HG03196 (cell line): ENCODE measurements around the gene IGF2BP2.
"Not testable (repeated sequence)": the region's sequence is repeated elsewhere in the genome, so short reads cannot be mapped to it uniquely, and the experiment has no call there.

Source experiments
- ATAC-seq: cut with Tn5 transposase; IDR thresholded peaks from one replicate; pipeline ENCODE4 v1.9.1; 2021; ENCODE audit not compliant: unreplicated experiment

The IGF2BP2 gene

GRCh38 chr3:185838417-185838989 is 13.7 kb upstream of the IGF2BP2 start:
- ATAC-seq = not testable (repeated sequence)

DNA sequence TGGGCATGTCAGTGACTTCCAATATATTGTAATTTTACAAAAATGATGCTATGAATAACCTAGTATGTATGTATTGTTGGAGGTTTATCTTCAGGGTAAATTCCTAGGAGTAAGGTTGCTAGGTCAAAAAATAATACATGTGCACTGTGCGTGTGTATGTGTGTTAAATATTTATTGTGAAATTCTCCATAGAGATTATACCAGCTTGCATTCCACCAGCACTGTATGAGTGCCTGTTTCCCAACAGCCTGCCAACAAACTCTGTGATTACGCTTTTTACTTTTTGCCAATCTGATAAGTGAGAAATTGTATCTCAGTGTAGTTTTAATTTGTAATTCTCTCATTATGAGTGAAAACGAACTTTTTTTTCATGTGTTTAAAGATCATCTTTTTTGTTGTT is 12.6 kb upstream of the IGF2BP2 start:
- ATAC-seq = no peak

DNA sequence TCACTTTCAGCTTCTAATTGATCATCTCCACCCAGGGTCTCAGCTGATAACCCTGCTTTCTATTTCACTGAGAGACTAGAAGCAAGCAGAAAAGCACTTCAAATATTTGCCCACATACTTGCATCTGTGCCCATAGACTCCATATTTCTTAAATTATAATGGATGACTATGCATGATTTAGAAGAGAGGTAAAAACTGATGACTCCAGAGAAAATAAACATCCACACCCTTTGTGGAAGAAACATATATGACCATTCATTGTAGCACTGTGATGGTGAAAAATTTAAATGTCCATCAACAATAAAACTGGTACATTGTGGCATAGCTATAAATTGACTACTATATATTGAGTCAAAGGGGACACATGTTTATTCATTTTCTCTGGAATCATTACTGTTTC is 7.1 kb upstream of the IGF2BP2 start:
- no peak for ATAC-seq

DNA sequence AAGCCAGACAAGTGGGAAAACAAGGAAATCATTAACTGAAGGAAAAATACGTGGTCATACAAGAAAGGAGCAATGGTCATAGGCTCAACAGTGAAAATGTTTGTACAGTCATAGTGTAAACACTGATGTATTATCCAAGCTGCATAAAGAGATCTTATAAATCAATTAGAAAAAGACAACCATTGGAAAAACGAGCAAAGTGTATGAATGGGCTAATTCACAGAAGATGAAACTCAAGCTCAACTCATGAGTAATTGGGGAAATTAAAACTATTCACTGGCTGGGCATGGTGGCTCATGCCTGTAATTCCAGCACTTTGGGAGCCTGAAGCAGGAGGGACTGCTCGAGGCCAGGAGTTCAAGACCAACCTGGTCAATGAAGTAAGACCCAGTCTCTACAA is 6.4 kb upstream of the IGF2BP2 start:
- no peak for ATAC-seq

DNA sequence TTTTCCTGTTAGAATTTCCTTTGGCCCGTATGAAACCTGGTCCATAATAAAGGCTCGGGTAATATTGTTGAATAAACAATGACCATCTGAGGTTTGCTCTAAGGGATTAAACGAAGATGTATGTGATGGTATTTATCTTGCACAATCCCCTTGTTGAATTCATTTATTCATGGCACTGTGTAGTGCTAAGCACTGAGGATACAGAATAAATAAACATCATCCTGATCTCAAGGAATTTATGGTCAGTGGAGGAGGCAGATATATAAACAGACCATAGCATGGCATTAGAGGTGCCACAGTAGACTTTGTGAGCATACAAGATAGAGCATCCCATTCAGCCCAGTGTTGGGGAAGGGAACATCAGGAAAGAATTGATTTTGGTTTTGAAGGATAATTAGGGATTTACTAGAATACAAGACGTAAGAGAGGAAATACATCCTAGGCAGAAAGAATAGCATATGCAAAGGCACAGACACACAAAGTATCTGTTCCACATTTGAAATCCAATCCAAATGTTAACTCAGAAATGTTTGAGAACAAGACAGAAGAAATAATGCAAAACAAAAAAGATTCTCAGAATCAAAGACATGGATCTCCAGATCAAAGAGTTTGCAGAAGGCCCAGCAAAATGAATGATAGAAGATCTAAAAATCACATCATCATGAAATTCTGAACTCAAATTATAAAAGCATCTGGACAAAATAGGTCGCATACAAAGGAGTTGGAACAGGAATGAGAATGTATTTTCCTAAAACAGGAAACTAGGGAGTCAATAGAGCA is 5.4 kb upstream of the IGF2BP2 start:
- no peak for ATAC-seq

GRCh38 chr3:185828755-185829154 is 3.9 kb upstream of the IGF2BP2 start:
- ATAC-seq = no peak

GRCh38 chr3:185827595-185828344 is 2.9 kb upstream of the IGF2BP2 start:
- ATAC-seq = no peak

DNA sequence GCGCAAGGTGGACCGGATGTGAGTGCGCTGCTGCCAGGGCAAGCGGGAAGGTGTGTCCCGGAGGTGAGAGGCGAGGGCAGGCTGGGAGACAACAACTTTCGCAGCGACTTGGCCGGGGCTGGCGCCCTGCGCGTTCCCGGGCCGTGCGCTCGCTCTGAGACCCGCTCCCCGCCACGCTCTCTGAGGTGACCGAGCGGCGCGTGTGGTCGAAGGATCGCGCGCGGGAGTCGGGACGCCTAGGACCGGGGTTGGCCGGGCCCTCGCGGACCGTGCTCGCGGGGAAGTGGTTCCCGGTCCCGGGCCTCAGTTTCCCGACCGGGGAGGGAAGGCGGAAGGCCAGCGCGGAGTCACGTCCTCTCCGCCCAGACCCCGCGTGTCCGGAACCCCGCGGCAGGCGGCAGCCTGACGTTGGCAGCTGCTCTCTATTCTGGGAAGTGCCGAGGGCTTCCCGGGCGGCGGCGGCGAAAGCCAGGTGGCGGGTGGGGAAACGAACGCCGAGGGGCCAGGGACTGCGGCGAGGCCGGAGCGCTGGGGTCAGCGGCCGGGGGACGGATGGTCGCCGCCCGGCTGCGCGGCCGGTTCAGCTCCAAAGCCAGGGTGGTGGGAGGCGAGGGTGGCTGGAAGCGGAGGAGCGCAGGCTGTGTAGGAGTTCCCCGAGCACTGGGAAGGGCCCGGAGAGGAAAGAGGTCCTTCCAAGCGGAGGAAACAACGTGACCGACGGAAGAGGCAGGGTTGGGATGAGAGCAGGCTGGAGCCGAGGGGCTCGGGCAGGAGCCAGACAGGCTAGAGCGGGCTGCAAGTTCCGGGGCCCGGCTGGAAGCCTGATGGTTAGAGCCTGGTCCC is 1.0 kb upstream of the IGF2BP2 start:
- no peak for ATAC-seq

DNA sequence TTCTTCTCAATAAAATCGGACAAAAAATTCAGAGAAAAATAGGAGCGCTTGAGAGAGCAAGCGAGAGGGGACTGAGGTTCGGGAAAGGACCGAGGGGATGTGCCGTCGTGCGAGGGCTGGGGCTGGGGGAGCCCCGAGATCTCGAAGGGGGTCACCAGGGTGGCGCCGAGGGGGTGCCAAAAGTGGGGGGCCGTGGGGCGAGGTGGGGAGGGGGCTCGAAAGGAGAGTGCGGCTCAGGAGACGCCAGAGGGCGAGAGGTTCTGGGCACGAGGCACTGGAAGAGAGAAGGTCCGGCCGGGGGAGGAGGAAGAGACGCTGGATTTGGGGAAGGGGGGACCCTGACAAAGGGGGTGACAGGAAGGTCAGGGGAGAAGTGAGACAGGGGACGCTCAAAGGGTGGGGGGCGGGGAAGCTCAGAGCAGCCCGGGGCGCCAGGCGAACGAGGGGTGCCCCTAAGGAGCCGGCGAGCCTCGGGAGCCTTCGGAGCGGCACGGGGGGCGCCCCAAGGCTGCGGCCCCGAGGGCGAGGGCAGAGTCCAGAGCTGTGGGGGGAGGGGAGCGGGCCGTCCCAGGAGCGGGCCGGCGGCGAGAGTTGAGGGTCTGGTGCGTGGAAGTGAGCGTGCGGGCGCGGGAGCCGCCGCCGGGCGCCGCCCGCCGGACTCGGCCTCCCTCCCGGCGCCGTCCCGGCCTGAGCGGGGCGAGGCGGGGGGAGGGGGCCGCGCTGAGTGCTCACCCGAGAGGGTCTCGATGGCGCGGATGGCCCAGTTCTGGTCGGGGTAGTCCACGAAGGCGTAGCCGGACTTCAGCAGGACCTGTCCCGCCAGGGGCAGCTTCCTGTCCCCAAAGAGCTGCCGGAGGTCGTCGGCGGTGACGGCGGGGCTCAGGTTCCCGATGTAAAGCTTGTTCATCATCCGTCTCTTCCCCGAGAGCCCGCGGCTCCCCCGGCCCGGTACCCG is 514 bp downstream of the IGF2BP2 start:
- no peak for ATAC-seq

DNA sequence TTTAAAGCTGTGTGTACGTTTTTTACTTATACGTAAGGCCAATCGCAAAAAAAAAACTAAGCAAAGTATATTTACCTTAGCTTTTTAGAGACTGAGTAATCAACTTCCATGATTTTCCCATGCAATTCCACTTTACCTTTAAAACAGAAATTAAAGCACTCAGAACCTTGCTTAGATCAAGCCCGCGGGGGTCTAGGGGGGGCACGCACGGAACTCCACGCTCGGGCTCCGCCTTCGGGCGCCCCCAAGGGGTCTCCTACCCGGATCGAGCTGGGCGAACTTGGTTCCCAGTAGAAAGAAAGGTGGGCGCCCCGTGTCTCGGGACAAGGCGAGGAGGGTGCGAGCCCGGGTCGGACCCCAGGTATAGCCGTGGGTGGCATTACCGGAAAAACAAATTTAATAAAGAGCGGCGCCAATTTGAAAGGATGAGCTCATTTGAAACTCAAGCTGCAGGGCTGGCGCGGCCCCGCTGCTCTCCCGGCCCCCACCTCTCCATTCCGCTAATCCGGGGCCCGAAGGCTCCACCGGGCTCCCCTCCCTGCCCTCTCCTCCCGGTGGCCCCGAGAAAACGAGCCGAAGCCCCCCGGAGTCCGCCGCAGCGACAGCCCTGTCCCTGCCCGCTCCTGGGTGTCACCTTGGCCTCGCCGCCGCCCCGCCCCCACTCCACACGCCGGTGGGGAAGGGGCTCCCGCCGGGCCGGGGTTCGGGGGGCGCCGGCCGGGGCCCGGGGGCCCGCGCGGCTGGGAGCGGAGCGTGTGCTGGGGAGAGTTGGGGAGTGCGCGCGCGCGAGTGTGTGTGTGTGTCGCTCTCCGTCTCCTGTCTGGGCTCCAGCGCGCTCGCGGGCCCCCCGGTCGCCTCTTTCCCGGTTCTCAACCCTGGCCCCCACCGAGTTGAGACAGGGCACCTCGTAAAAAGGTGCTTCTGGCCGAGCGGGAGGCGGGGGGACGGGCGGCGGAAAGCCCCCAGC is 1.5 kb downstream of the IGF2BP2 start:
- ATAC-seq = no peak

- no peak for ATAC-seq
These were observed 2.4 kb downstream of the IGF2BP2 start for GRCh38 chr3:185822221-185823000.

- ATAC-seq = no peak
These were observed 3.7 kb downstream of the IGF2BP2 start for GRCh38 chr3:185820973-185821758.

- ATAC-seq = no peak
These were observed 6.5 kb downstream of the IGF2BP2 start for GRCh38 chr3:185818267-185818875.

- no peak for ATAC-seq
These were observed 9.2 kb downstream of the IGF2BP2 start for GRCh38 chr3:185815391-185816282.

DNA sequence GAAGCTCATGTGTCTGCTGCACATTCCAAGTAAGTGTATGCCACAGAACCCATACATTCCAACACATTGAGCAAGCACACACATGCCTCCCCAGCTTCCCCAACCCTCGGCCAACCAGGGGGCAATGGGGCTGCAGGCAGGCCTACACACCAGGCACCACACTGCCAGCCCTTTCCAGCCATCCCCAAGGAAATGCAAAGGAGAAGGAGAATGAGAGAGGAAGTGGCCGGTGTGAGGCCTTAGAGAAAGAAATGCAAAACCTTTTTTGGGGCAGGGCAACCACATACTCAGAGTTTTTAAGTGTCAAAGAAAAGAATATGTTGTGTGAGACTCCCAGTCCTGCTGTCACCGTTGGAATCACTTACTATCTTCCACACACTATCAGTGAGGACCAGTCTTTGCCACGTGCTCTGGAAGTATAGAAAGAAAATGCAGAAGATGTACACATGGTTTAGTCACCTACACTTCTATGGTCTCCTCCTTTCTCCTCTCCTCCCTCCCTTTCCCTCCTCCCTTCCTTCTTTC is 11.1 kb downstream of the IGF2BP2 start:
- no peak for ATAC-seq

DNA sequence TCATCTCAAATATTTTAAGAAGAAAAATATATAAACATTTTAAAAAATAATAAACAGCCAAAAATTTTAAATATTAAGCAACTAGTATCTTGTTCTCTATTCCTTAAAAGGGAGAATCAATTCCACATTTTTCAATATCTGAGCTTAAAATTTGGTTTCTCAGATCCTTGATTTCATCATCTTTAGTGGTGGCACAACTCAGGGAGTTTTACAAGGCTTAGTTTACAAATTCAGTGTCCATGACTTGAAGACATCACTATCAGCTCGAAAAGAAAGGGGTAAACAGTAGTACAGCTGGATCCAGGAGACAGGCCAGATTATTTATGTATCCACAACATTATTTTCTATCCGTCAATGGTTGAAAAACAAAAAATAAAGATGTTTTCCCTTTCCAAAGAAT is 11.6 kb downstream of the IGF2BP2 start:
- ATAC-seq = no peak
